OCI-LY7 (cell line): ENCODE results near the gene HSPA14.

Source experiments
- EZH2phosphoT487 ChIP-seq: fragments of 200-600 bp; sonication (generic); IDR thresholded peaks from 2 replicates; pipeline ENCODE4 v1.6.1; 2018; ENCODE audit warnings: low read depth, borderline replicate concordance, mild to moderate bottlenecking, mixed run types, antibody characterized with exemption, low read length, moderate library complexity, mixed read lengths
- TF ChIP-seq, protein P1 (sequence below): fragments of 200-600 bp; sonication (generic); conservative IDR thresholded peaks from 2 replicates; pipeline ENCODE4 v1.5.1; 2014; ENCODE audit warnings: mild to moderate bottlenecking, antibody characterized with exemption, low read length, moderate library complexity, mixed read lengths

DNA sequence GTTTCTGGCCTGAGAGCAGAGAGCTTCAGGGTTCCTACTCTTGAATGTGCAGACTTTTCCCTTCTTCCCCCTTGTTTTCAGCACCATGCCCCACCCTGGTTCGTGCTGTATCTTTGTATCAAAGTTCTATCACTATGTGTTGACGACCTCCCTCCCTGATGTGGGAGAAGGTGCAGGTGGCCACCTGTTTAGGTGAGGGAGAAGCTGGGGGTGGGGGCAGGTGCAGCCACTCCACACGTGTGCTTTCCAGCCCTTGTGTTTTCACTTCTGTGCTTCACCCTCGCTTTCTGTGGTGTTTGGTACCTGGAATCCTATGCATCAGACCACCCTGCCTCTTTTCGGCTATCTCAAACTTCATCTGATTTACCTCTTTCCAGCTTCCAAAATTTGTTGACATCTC is 20.9 kb downstream of the HSPA14 start:
- TF ChIP-seq, protein P1, sequence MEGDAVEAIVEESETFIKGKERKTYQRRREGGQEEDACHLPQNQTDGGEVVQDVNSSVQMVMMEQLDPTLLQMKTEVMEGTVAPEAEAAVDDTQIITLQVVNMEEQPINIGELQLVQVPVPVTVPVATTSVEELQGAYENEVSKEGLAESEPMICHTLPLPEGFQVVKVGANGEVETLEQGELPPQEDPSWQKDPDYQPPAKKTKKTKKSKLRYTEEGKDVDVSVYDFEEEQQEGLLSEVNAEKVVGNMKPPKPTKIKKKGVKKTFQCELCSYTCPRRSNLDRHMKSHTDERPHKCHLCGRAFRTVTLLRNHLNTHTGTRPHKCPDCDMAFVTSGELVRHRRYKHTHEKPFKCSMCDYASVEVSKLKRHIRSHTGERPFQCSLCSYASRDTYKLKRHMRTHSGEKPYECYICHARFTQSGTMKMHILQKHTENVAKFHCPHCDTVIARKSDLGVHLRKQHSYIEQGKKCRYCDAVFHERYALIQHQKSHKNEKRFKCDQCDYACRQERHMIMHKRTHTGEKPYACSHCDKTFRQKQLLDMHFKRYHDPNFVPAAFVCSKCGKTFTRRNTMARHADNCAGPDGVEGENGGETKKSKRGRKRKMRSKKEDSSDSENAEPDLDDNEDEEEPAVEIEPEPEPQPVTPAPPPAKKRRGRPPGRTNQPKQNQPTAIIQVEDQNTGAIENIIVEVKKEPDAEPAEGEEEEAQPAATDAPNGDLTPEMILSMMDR, result no peak
- TF ChIP-seq EZH2phosphoT487, result no peak
